HEK293T (cell line): Measurements from ENCODE around the gene UNC45A.

ENCODE experiments used
- BHLHE40 ChIP-seq: fragments of 450-650 bp; IDR thresholded peaks from 2 replicates; pipeline ENCODE4 v1.6.1; 2016; ENCODE audit warnings: mild to moderate bottlenecking, moderate library complexity, borderline replicate concordance
- CTBP1 ChIP-seq: fragments of 450-650 bp; IDR thresholded peaks from 2 replicates; pipeline ENCODE4 v1.6.1; 2016; ENCODE audit warnings: borderline replicate concordance
- FOXA1 ChIP-seq: fragments of 450-650 bp; IDR thresholded peaks from 2 replicates; pipeline ENCODE4 v1.6.1; 2016; ENCODE audit warnings: mild to moderate bottlenecking
- FOXK2 ChIP-seq: fragments of 450-650 bp; IDR thresholded peaks from 2 replicates; pipeline ENCODE4 v1.6.1; 2016; ENCODE audit warnings: mild to moderate bottlenecking
- FOXM1 ChIP-seq: fragments of 450-650 bp; IDR thresholded peaks from 2 replicates; pipeline ENCODE4 v1.6.1; 2017; ENCODE audit warnings: mild to moderate bottlenecking, borderline replicate concordance
- L3MBTL2 ChIP-seq: fragments of 450-650 bp; conservative IDR thresholded peaks from 2 replicates; pipeline ENCODE4 v1.6.1; 2016; ENCODE audit warnings: mild to moderate bottlenecking
- LEF1 ChIP-seq: fragments of 450-650 bp; IDR thresholded peaks from 2 replicates; pipeline ENCODE4 v1.6.1; 2017; ENCODE audit warnings: mild to moderate bottlenecking, borderline replicate concordance
- SP1 ChIP-seq: fragments of 450-650 bp; IDR thresholded peaks from 2 replicates; pipeline ENCODE4 v1.6.1; 2017
- SUZ12 ChIP-seq: fragments of 450-650 bp; IDR thresholded peaks from 2 replicates; pipeline ENCODE4 v1.6.1; 2016; ENCODE audit warnings: mild to moderate bottlenecking
- TARDBP ChIP-seq: fragments of 450-650 bp; IDR thresholded peaks from 2 replicates; pipeline ENCODE4 v1.6.1; 2016
- ZNF384 ChIP-seq: fragments of 450-650 bp; IDR thresholded peaks from 2 replicates; pipeline ENCODE4 v1.6.1; 2016
- TF ChIP-seq, protein P1 (sequence below): fragments of 450-650 bp; IDR thresholded peaks from 2 replicates; pipeline ENCODE4 v1.6.1; 2016

- TF ChIP-seq CTBP1 (no peak), FOXM1 (no peak), BHLHE40 (no peak), L3MBTL2 (no peak), FOXK2 (no peak), FOXA1 (no peak), SP1 (no peak), ZNF384 (no peak), LEF1 (no peak), TARDBP (no peak), SUZ12 (no peak)
- TF ChIP-seq, protein P1, sequence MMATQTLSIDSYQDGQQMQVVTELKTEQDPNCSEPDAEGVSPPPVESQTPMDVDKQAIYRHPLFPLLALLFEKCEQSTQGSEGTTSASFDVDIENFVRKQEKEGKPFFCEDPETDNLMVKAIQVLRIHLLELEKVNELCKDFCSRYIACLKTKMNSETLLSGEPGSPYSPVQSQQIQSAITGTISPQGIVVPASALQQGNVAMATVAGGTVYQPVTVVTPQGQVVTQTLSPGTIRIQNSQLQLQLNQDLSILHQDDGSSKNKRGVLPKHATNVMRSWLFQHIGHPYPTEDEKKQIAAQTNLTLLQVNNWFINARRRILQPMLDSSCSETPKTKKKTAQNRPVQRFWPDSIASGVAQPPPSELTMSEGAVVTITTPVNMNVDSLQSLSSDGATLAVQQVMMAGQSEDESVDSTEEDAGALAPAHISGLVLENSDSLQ = no peak
Observed at GRCh38 chr15:90941038-90941437, 6.0 kb downstream of the UNC45A start.
